ENCODE measurements around the gene MB21D2. TPM values are rescaled to one million over a fixed set of nuclear protein-coding genes. Genes with fewer than 3 reads are reported as not detected.

The MB21D2 gene
- polyA plus RNA-seq, 1 donor (not counting 4 experiments of a cell fraction or from before 2014, with no cell fraction given), result 9.0 TPM

DNA sequence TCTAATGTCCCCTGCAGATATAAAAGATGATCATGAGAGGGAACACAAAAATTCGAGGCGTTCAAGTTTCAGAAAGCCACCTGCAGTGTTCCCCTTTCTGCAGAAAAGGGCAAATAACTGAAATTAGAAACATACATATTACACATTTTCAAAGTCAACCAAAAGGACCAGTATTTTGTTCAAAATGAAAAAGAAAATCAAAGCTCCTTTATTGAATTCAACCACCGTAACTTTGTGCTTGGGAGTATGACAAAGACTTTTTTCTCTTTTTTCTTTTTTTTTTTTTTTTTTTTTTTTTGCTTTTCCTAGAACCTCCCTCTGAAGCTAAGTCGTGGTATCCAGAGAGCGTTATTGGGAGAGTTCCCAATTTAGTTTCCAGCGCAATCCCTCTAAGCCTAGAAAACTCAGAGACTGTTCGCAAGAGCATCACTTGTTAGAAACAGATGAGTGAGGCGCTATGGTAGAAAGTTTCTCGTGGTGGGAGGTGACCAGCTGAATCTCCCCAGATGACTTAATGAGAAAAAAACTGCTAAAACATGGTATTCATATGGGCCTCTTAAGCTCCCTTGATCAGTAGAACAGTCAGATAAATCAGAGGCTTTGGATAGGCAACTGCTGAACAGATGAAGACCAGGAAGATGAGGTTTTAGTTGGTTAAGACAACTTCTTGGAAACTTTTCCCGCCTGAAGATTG is 77.4 kb downstream of the MB21D2 start:
- Histone ChIP-seq H3K9me1 (ENCODE audit: control insufficient read depth, extremely low read depth, insufficient read depth, low read length) (peaks cover 3% of the 10 kb centered on the region), H3K9me3 (ENCODE audit: control insufficient read depth, low read depth, low read length) (no peaks in the 10 kb centered on the region), H3K9ac (ENCODE audit: control insufficient read depth, extremely low read depth, insufficient read depth, low read length) (no peak overlapping the region), H3K36me3 (ENCODE audit: control insufficient read depth in 2 of 2, extremely low read depth in 1 of 2, insufficient read depth in 2 of 2, low read length in 2 of 2) (no peaks in the 10 kb centered on the region), H3K4me2 (ENCODE audit: control insufficient read depth, extremely low read depth, insufficient read depth, low read depth, low read length) (no peak overlapping the region), H3K79me2 (ENCODE audit: control insufficient read depth, insufficient read depth, low read length) (peaks cover 34% of the 10 kb centered on the region), H3K27me3 (ENCODE audit: control insufficient read depth, extremely low read depth, insufficient read depth, low read length) (no peaks in the 10 kb centered on the region), H2AFZ (ENCODE audit: control insufficient read depth, low read length) (no peak overlapping the region), H3K4me1 (ENCODE audit: control insufficient read depth, extremely low read depth, insufficient read depth, low read length) (no peaks in the 10 kb centered on the region), H4K20me1 (ENCODE audit: control insufficient read depth, extremely low read depth, insufficient read depth, low read length) (no peaks in the 10 kb centered on the region), H3K4me3 (ENCODE audit: control insufficient read depth in 2 of 3, extremely low read depth in 1 of 3, insufficient read depth in 2 of 3, low read depth in 1 of 3, low read length in 3 of 3) (no peak overlapping the region), H3K27ac (ENCODE audit: control insufficient read depth, insufficient read depth, low read length) (no peak overlapping the region)
- DNase-seq (ENCODE audit: low read depth, low spot score) (no peak), FAIRE-seq (no peak)
- dilution Hi-C loops (cut with MboI; ENCODE audit: extremely low pct_ligation_motif_present, low sequenced_read_pairs), result no loop called here
- no peak for TF ChIP-seq EZH2 (IDR thresholded peaks at IDR 0.05; ENCODE audit: low read length)
- TF ChIP-seq, protein P1, sequence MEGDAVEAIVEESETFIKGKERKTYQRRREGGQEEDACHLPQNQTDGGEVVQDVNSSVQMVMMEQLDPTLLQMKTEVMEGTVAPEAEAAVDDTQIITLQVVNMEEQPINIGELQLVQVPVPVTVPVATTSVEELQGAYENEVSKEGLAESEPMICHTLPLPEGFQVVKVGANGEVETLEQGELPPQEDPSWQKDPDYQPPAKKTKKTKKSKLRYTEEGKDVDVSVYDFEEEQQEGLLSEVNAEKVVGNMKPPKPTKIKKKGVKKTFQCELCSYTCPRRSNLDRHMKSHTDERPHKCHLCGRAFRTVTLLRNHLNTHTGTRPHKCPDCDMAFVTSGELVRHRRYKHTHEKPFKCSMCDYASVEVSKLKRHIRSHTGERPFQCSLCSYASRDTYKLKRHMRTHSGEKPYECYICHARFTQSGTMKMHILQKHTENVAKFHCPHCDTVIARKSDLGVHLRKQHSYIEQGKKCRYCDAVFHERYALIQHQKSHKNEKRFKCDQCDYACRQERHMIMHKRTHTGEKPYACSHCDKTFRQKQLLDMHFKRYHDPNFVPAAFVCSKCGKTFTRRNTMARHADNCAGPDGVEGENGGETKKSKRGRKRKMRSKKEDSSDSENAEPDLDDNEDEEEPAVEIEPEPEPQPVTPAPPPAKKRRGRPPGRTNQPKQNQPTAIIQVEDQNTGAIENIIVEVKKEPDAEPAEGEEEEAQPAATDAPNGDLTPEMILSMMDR (optimal IDR thresholded peaks at IDR 0.05 in 1 of 3, IDR thresholded peaks at IDR 0.05 in 1 of 3, conservative IDR thresholded peaks at IDR 0.05 in 1 of 3; ENCODE audit: extremely low read depth in 1 of 3, insufficient read depth in 2 of 3, low read length in 3 of 3), result no peak

DNA sequence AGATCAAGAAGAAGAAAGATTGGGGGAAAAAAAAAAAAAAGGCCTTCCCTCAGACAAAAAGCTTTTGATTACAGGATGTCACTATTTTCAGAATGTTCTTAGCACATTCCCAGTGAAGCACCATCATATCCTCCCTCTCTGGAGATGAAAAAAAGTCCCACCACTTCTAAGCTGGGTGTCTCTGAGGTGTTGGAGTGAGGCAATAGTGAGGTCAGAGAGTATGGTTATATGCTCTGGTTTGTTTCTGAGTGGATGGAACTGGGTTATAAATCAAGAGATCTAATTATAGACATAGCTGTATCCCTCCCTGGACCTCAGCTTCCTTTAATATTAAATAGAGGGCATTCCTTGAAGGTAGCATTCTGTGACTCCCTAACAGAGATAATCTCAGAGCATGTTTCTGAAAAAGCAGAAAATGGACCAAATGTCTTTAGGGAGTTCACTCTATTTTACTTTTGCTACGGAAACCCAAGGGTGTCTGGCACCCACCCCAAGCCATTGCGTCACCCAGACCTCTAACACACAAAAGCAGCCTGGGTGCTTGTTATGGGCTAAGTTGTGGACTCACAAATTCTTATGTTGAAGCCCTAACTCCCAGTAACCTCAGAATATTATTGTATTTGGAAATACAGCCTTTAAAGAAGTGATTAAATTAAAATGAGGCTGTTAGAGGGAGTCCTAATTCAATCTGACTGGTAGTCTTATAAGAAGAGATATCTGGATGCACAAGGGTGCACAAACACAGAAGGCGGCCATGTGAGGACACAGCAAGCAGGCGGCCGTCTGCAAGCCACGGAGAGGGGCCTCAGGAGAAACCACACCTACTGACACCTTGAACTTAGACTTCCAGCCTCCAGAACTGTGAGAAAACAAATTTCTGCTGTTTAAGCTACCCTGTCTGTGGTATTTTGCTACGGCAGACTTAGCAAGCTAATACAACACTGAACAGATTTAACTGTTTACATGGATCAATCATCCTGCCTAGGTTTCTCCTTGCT is 81.5 kb downstream of the MB21D2 start:
- no peak overlapping the region for H2AFZ ChIP-seq (ENCODE audit: control insufficient read depth, low read length)
- H3K79me2 ChIP-seq (ENCODE audit: control insufficient read depth, insufficient read depth, low read length), result peaks cover 22% of the 10 kb centered on the region
- no peaks in the 10 kb centered on the region for H3K27me3 ChIP-seq (ENCODE audit: control insufficient read depth, extremely low read depth, insufficient read depth, low read length)
- H3K36me3 ChIP-seq (ENCODE audit: control insufficient read depth in 2 of 2, extremely low read depth in 1 of 2, insufficient read depth in 2 of 2, low read length in 2 of 2), result no peaks in the 10 kb centered on the region
- DNase-seq (ENCODE audit: low read depth, low spot score) (no peak), FAIRE-seq (no peak)
- no peak overlapping the region for H3K4me2 ChIP-seq (ENCODE audit: control insufficient read depth, extremely low read depth, insufficient read depth, low read depth, low read length)
- no peaks in the 10 kb centered on the region for H4K20me1 ChIP-seq (ENCODE audit: control insufficient read depth, extremely low read depth, insufficient read depth, low read length)
- no peak overlapping the region for H3K27ac ChIP-seq (ENCODE audit: control insufficient read depth, insufficient read depth, low read length)
- TF ChIP-seq EZH2 (IDR thresholded peaks at IDR 0.05; ENCODE audit: low read length), result no peak
- TF ChIP-seq, protein P1 (optimal IDR thresholded peaks at IDR 0.05 in 1 of 3, IDR thresholded peaks at IDR 0.05 in 1 of 3, conservative IDR thresholded peaks at IDR 0.05 in 1 of 3; ENCODE audit: extremely low read depth in 1 of 3, insufficient read depth in 2 of 3, low read length in 3 of 3), result no peak
- dilution Hi-C loops (cut with MboI; ENCODE audit: extremely low pct_ligation_motif_present, low sequenced_read_pairs), result no loop called here
- H3K4me1 ChIP-seq (ENCODE audit: control insufficient read depth, extremely low read depth, insufficient read depth, low read length), result peaks cover 20% of the 10 kb centered on the region
- no peaks in the 10 kb centered on the region for H3K9me1 ChIP-seq (ENCODE audit: control insufficient read depth, extremely low read depth, insufficient read depth, low read length)
- H3K9ac ChIP-seq (ENCODE audit: control insufficient read depth, extremely low read depth, insufficient read depth, low read length), result no peak overlapping the region
- no peak overlapping the region for H3K4me3 ChIP-seq (ENCODE audit: control insufficient read depth in 2 of 3, extremely low read depth in 1 of 3, insufficient read depth in 2 of 3, low read depth in 1 of 3, low read length in 3 of 3)
- H3K9me3 ChIP-seq (ENCODE audit: control insufficient read depth, low read depth, low read length), result no peaks in the 10 kb centered on the region
